GM19239 (cell line): ENCODE results near the gene CCL3.
"Not testable (repeated sequence)": the region's sequence is repeated elsewhere in the genome, so short reads cannot be mapped to it uniquely, and the experiment has no call there.

Source experiments
- DNase-seq: peaks from one replicate; pipeline ENCODE4 v3.0.0; 2011; ENCODE audit warnings: low spot score; ENCODE audit not compliant: insufficient read length
- FAIRE-seq: peaks from 2 replicates; lab custom pipeline; 2011; peaks lifted over from hg19 to GRCh38; lab: Jason Lieb, UNC

CCL3 gene

DNA sequence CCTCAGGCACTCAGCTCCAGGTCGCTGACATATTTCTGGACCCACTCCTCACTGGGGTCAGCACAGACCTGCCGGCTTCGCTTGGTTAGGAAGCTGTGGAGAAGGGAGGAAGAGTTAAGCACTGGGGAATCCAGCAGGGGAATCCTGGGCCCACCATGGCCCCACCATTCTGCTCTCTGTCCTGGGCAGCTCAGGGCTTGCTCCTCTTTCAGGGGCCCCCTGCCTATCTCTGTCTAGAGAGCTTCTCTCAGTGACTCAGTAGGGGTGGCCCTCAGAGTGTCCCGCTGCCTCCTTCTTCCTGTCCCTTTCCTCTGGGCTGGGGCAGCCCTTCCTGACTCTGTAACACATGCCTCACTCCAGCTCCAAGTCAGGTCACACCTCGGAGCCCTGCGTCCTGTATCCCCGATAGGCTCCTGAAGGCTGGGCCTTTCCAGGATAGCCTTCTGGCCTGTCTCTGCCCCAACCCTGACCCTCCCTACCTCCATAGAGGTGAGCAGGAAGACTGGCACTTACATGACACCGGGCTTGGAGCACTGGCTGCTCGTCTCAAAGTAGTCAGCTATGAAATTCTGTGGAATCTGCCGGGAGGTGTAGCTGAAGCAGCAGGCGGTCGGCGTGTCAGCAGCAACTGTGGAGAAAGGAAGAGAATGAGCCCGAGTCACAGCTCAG lies 1.1 kb downstream of the CCL3 start:
- no peak for DNase-seq
- FAIRE-seq, result no peak

- FAIRE-seq, DNase-seq: not testable (repeated sequence)
These were observed 1.9 kb downstream of the CCL3 start for GRCh38 chr17:36087897-36088572.

DNA sequence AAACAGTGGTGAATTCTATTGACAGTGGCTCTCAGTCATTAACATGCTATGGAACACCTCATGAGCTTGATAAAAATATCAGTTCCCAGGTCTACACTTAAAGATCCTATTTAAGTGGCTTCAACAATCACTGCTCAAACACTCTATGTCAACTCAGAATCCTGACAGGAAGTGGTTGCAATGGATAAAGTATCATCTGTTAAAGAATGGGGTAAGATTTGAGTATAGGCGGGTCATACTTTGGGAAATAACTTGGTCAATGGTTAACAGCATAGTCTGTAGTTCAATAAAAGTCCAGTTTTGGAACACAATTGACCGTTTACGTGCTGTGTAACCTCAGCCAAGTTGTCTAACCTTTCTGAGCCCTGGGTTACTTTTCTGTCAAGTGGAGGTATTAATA lies 2.5 kb downstream of the CCL3 start:
- DNase-seq, FAIRE-seq: not testable (repeated sequence)

GRCh38 chr17:36086791-36087190 lies 3.2 kb downstream of the CCL3 start:
- FAIRE-seq (no peak), DNase-seq (no peak)

- DNase-seq (no peak), FAIRE-seq (no peak)
These were observed 4.2 kb downstream of the CCL3 start for GRCh38 chr17:36085765-36086164.

DNA sequence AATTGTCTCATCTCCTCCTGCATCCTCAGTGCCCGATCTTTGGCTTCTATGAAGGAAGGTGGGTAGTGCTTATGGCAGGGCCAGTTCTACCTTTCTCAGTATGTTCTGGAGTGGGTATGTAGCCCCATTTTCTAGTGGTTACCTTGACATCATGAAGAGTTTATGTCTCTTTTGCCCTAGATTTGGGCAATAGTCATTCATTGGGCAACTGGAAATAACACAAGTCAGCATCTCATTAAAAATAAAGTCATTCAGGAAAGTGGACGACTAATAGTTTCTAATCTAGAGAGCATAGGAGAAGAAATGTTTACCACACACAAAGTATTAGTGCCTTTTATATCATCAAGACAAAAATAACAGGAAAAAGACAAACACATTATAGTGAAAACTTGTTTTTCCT lies 6.3 kb downstream of the CCL3 start:
- not testable (repeated sequence) for DNase-seq, FAIRE-seq

DNA sequence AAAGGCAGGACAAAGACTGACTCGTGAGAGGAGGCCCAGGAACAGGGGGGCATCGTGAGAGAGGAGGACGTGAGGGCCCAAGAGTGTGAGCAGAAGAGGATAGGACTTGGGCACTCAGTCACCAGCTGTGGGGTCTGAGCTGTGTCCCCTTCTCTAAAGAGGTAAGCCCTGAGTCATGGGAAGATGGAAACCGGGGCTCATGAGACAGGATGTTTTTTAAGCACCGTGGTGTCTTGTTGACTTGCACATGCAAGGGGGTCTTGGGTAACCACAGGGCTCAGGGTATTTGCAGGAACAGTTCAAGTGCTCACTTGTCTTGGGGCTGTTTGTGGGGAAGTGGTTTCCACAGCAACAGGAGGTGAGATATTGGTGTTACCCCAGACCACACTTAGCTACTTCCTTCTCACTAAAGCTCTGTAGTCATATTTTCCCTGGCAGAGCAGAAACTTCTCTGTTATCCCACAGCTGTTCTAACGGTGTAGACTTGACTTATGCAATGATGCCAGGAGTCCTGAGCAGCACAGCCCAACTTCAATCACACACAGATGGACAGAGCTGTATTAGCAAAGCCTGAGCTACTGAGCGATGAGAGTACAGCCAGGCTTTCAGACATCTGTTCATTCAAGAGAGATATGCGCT lies 7.3 kb downstream of the CCL3 start:
- DNase-seq, result peak; percentile 21

DNA sequence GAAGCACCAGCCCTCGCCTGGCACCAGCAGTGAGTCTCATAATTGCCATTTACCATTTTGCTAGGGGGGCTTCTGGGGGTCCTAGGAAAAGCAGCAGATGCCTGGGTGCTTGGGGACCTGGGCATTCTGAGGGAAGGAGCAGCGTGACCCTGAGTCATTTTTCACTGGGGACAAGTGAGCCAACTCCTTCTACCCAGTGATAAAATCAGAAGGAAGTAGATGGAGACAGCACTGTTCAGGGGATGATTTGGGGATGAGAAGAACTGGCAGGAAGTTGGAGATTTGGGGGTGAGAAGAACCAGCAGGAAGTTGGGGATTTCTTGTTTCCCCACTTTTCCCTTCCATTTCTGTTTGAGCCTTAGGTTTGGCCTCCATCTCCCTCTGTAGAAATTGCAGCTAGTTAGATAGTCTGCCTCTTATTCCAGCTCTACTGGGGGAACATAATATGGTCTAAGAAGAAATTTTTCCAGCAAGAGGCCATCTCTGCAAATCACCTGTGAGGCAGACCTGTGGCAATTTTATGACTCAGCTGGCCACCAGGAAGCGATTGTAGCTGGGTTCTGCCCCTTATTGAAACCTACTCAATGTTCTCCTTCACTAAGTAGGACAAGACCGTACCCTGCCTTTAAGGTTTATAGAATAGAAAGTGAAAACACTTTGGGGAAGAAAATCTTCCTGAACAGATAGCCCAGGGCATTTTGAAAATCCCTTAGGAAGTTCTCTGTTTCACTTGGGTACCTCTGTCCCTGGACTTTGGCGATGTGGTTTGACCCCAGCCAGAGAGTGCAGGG lies 8.1 kb downstream of the CCL3 start:
- peak; percentile 24 for DNase-seq
- FAIRE-seq, result not testable (repeated sequence)

More for the DNA sequence above, 7.3 kb downstream of the CCL3 start:
- FAIRE-seq, result not testable (repeated sequence)

- no peak for DNase-seq
- no peak for FAIRE-seq
These were observed 15.6 kb downstream of the CCL3 start for GRCh38 chr17:36074365-36074764.

- FAIRE-seq (no peak), DNase-seq (peak; percentile 43)
These were observed 17.4 kb downstream of the CCL3 start for GRCh38 chr17:36072431-36073121.

DNA sequence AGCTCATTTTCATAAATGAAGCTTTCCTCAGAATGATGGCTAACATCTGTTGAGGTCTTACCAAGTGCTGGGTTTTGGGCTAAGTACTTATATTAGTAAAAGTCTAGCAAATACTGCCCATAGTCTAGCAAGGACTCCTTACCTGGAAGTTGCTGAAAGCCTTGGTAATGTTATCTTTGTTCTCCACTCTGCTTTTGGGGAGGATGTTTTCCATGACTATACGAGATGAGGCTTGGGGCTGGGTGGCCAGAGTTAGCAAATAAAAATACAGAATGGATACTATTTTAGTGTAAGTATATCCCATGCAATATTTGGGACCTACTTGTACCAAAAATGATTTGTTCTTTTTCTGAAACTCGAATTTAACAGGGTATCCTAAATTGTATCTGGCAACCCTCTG lies 18.2 kb downstream of the CCL3 start:
- DNase-seq (no peak), FAIRE-seq (no peak)

- FAIRE-seq (no peak), DNase-seq (no peak)
These were observed 19.5 kb downstream of the CCL3 start for GRCh38 chr17:36070427-36070826.

DNA sequence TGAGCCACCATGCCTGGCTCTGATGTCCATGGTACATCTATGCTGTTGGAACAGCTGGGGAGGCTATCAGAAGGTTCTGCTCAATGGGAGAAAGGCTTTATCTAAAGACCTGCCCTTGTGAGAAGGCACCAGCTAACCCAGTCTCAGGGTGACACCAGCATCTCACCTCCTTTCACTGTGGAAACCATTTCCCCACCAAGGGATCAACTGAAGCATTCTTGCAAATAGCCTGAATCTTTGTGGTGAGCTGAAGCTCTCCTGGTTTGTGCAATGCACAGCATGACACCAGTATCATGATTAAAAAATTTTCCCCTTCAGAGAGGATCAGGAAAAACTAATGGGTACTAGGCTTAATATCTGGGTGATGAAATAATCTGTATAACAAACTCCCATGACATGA lies 20.8 kb downstream of the CCL3 start:
- DNase-seq, result no peak
- FAIRE-seq, result no peak

- DNase-seq, result no peak
- FAIRE-seq, result no peak
These were observed 21.4 kb downstream of the CCL3 start for GRCh38 chr17:36068524-36068923.

GRCh38 chr17:36066365-36066985 lies 23.5 kb downstream of the CCL3 start:
- no peak for DNase-seq
- no peak for FAIRE-seq

- FAIRE-seq (no peak), DNase-seq (no peak)
These were observed 26.0 kb downstream of the CCL3 start, which contains the start of gene CCL18 for GRCh38 chr17:36063786-36064541. Gene CCL18 (plus strand): TSS chr17:36064272. CDS start chr17:36064343, 71 bp downstream.

DNA sequence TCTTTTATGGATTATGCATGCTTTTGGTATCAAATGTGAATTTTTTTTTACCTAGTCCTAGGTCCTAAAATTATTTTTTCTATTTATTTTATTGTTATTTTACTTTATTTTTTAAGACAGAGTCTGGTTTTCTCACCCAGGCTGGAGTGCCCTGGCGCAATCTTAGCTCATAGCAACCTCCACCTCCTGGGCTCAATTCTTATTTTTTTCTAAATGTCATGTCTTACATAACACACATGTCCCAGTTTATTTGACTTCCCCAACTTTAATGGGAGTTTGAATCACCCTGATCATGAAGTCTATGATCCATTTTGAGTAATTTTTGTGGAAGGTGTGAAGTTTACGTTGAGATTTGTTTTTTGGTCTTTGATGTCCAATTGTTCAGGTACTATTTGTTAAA lies 29.1 kb downstream of the CCL3 start:
- FAIRE-seq (no peak), DNase-seq (no peak)

- FAIRE-seq (no peak), DNase-seq (no peak)
These were observed 30.5 kb downstream of the CCL3 start for GRCh38 chr17:36059406-36059805.

DNA sequence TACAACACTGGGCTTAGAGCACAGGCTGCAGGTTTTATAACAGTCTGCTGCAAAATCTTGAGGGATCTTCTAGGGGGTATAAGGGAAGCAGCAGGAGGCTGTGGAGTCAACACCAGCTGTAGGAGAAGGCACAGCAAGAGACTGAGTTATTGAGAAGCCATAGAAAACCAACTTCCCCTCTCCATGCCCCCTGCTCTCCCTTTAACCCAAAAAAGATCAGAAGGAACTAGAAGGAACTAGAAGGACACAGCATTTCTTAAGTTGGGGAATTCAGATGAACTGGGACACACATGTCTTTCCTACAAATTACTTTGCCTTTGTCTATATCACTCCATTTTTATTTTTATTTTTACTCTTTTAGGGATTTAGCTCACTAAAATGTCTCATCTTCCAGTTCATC lies 32.0 kb downstream of the CCL3 start:
- DNase-seq (no peak), FAIRE-seq (no peak)
